ENCODE measurements around the gene PCSK5. TPM values are rescaled to one million over a fixed set of nuclear protein-coding genes. Genes with fewer than 3 reads are reported as not detected.

The PCSK5 gene
- total RNA-seq, 1 experiment from 2014 or later: 6.9 TPM

DNA sequence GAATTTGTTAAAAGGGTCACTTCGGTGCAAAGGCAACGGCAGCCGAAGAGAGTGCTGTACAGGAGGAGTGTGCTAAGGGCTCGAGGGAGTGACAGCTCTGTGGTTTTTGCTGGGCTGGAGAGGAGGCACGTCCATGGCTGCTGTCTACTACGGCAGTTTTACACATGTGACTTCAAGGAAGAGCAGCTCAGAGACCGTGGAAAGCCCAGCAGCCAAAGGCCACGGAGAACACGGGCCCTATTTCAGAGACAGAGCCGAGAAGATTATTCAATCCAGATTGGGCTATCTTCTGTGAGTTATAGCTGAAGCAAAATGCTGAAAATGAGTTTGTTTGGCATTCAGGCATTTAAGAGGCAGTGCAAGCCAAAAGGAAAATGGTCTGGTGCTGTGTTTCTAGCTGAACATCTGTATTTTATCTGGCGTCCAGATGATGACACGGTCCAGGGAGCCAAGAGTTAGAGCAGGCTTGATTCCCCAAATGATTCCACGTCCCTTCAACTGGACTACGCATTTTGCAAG, 407.3 kb downstream of the PCSK5 start:
- no peak for DNase-seq (ENCODE audit: low read depth, low spot score)
- no peaks in the 10 kb centered on the region for H3K36me3 ChIP-seq (ENCODE audit: control insufficient read depth in 1 of 2, insufficient read depth in 2 of 2, low read length in 2 of 2)
- no peak for ATAC-seq
- no peak overlapping the region for H3K27ac ChIP-seq (ENCODE audit: low read depth, low read length)
- CTCF ChIA-PET: no interaction called here
- H3K9me3 ChIP-seq (ENCODE audit: control insufficient read depth in 1 of 2, insufficient read depth in 1 of 2, low read depth in 1 of 2, low read length in 2 of 2): no peaks in the 10 kb centered on the region
- no peak for TF ChIP-seq POLR2A (IDR thresholded peaks at IDR 0.05; ENCODE audit: borderline replicate concordance, extremely low read depth, insufficient read depth, insufficient read length)
- H3K4me1 ChIP-seq (ENCODE audit: control insufficient read depth in 1 of 2, insufficient read depth in 2 of 2, low read length in 2 of 2): no peaks in the 10 kb centered on the region
- RAD21 ChIA-PET (ENCODE audit: low non-redundant PET in 1 of 2, low total read pairs in 2 of 2, uncharacterized antibody in 2 of 2, unreplicated experiment in 2 of 2): no interaction called here
- H3K4me2 ChIP-seq (ENCODE audit: low read length): no peak overlapping the region
- no peak overlapping the region for H2AFZ ChIP-seq (ENCODE audit: low read depth, low read length, poor library complexity, severe bottlenecking)
- no TSS peak for BruUV-seq (replicated peaks)
- no peaks in the 10 kb centered on the region for H3K9me2 ChIP-seq (ENCODE audit: insufficient read depth)
- POLR2A ChIA-PET: no interaction called here
- no peaks in the 10 kb centered on the region for H3K79me2 ChIP-seq (ENCODE audit: insufficient read depth, low read length)
- no peak overlapping the region for H3K4me3 ChIP-seq (replicated peaks in 1 of 2; ENCODE audit: low read depth in 1 of 2, low read length in 2 of 2)
- H3K9ac ChIP-seq (ENCODE audit: low read length): no peak overlapping the region
- H3K27me3 ChIP-seq (ENCODE audit: insufficient read depth, low read length): 0 out of 2 replicates have a peak, but pooled peaks cover 3% of the 10 kb centered on the region
- H4K20me1 ChIP-seq (ENCODE audit: insufficient read depth): no peaks in the 10 kb centered on the region
- intact Hi-C loops (cut with micrococcal nuclease): loop anchor here (10.0 kb wide), 2 partner anchors 313 to 703 kb away; no protein-coding TSS in a partner anchor

DNA sequence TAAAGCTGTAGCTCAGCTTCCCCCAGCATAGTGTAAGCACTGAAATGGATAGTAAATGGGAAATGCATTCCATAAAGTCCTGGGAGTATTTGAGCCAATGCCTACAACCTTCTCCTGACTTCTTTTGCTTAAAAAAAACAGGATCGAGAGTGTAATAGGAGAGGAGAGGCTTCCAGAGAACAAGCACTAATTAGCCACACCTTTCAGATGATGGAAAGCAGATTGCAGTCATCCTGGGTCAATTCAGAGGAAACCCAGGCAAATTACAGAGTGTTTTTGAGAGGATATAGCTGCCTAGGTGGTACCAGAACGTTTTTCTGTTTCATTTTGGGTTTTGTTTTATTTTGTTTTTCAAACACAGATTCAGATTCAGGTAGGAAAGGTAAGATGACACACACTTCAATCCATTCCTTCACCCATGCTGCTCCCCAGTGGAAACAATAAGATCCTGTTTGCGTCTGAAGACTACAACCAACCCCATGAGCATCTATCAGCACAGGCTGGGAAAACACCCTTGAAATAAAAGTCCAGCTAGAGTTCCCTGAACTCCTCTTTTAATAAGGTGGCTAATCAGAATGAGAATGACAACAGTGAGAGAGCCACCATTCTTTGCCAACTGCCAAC, 408.2 kb downstream of the PCSK5 start:
- Histone ChIP-seq H3K4me1 (ENCODE audit: control insufficient read depth in 1 of 2, insufficient read depth in 2 of 2, low read length in 2 of 2) (no peaks in the 10 kb centered on the region), H3K9ac (ENCODE audit: low read length) (no peak overlapping the region), H3K27me3 (ENCODE audit: insufficient read depth, low read length) (0 out of 2 replicates have a peak, but pooled peaks cover 3% of the 10 kb centered on the region), H3K4me2 (ENCODE audit: low read length) (no peak overlapping the region), H4K20me1 (ENCODE audit: insufficient read depth) (no peaks in the 10 kb centered on the region), H3K9me2 (ENCODE audit: insufficient read depth) (no peaks in the 10 kb centered on the region), H2AFZ (ENCODE audit: low read depth, low read length, poor library complexity, severe bottlenecking) (no peak overlapping the region), H3K27ac (ENCODE audit: low read depth, low read length) (no peak overlapping the region), H3K4me3 (replicated peaks in 1 of 2; ENCODE audit: low read depth in 1 of 2, low read length in 2 of 2) (no peak overlapping the region), H3K9me3 (ENCODE audit: control insufficient read depth in 1 of 2, insufficient read depth in 1 of 2, low read depth in 1 of 2, low read length in 2 of 2) (no peaks in the 10 kb centered on the region), H3K79me2 (ENCODE audit: insufficient read depth, low read length) (no peaks in the 10 kb centered on the region), H3K36me3 (ENCODE audit: control insufficient read depth in 1 of 2, insufficient read depth in 2 of 2, low read length in 2 of 2) (no peaks in the 10 kb centered on the region)
- TF ChIP-seq TCF7L2 (IDR thresholded peaks at IDR 0.05; ENCODE audit: borderline replicate concordance, extremely low read depth, insufficient read depth, insufficient read length): no peak
- TF ChIP-seq RAD21 (IDR thresholded peaks at IDR 0.05; ENCODE audit: low read depth): peak; percentile 54
- TF ChIP-seq, protein P1, sequence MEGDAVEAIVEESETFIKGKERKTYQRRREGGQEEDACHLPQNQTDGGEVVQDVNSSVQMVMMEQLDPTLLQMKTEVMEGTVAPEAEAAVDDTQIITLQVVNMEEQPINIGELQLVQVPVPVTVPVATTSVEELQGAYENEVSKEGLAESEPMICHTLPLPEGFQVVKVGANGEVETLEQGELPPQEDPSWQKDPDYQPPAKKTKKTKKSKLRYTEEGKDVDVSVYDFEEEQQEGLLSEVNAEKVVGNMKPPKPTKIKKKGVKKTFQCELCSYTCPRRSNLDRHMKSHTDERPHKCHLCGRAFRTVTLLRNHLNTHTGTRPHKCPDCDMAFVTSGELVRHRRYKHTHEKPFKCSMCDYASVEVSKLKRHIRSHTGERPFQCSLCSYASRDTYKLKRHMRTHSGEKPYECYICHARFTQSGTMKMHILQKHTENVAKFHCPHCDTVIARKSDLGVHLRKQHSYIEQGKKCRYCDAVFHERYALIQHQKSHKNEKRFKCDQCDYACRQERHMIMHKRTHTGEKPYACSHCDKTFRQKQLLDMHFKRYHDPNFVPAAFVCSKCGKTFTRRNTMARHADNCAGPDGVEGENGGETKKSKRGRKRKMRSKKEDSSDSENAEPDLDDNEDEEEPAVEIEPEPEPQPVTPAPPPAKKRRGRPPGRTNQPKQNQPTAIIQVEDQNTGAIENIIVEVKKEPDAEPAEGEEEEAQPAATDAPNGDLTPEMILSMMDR (IDR thresholded peaks at IDR 0.05 in 2 of 3, conservative IDR thresholded peaks at IDR 0.05 in 1 of 3; ENCODE audit: borderline replicate concordance in 1 of 3, insufficient read depth in 1 of 3, low read depth in 2 of 3, low read length in 2 of 3): peak in 1 of 3 experiments; percentile 12; a peak in 1 of 6 replicates
- ChIA-PET POLR2A (no interaction called here), CTCF (interaction anchor here (1.1 kb wide), 1 partner anchor 318 kb away, joined by 3 read pairs; no protein-coding TSS in a partner anchor), RAD21 (ENCODE audit: low non-redundant PET in 1 of 2, low total read pairs in 2 of 2, uncharacterized antibody in 2 of 2, unreplicated experiment in 2 of 2) (no interaction called here)
- intact Hi-C loops (cut with micrococcal nuclease): loop anchor here (10.0 kb wide), 2 partner anchors 314 to 704 kb away; no protein-coding TSS in a partner anchor
- ATAC-seq (no peak), DNase-seq (ENCODE audit: low read depth, low spot score) (no peak)
- no TSS peak for BruUV-seq (replicated peaks)
